Nephron progenitor cell (in vitro differentiated cells): Measurements from ENCODE around the gene ZNF284.
A peak's percentile ranks its signal among the peaks of the same experiment; 100 is the strongest.

Experiments
- DNase-seq: peaks from one replicate; pipeline ENCODE4 v3.0.0; 2021
- H3K27ac Mint-ChIP-seq: 2 replicates; pipeline ENCODE4 v1.8.0; 2021; ENCODE audit warnings: mild to moderate bottlenecking, moderate library complexity, mixed read lengths
- H3K27me3 Mint-ChIP-seq: 2 replicates; pipeline ENCODE4 v1.8.0; 2021; ENCODE audit warnings: mild to moderate bottlenecking, low read depth, mixed read lengths; ENCODE audit not compliant: poor library complexity
- H3K36me3 Mint-ChIP-seq: 2 replicates; pipeline ENCODE4 v1.8.0; 2021; ENCODE audit warnings: low read depth, mixed read lengths
- H3K4me1 Mint-ChIP-seq: 2 replicates; pipeline ENCODE4 v1.8.0; 2021; ENCODE audit warnings: mixed read lengths
- H3K4me3 Mint-ChIP-seq: 2 replicates; pipeline ENCODE4 v1.8.0; 2021; ENCODE audit warnings: mild to moderate bottlenecking, moderate library complexity, mixed read lengths
- H3K9me3 Mint-ChIP-seq: 2 replicates; pipeline ENCODE4 v1.8.0; 2021; ENCODE audit warnings: mild to moderate bottlenecking, moderate library complexity, mixed read lengths
- TF ChIP-seq, protein P1 (sequence below): fragments of 200-600 bp; sonication (generic); IDR thresholded peaks from 2 replicates; pipeline ENCODE4 v1.5.0; 2021; ENCODE audit warnings: antibody characterized with exemption

Gene ZNF284

DNA sequence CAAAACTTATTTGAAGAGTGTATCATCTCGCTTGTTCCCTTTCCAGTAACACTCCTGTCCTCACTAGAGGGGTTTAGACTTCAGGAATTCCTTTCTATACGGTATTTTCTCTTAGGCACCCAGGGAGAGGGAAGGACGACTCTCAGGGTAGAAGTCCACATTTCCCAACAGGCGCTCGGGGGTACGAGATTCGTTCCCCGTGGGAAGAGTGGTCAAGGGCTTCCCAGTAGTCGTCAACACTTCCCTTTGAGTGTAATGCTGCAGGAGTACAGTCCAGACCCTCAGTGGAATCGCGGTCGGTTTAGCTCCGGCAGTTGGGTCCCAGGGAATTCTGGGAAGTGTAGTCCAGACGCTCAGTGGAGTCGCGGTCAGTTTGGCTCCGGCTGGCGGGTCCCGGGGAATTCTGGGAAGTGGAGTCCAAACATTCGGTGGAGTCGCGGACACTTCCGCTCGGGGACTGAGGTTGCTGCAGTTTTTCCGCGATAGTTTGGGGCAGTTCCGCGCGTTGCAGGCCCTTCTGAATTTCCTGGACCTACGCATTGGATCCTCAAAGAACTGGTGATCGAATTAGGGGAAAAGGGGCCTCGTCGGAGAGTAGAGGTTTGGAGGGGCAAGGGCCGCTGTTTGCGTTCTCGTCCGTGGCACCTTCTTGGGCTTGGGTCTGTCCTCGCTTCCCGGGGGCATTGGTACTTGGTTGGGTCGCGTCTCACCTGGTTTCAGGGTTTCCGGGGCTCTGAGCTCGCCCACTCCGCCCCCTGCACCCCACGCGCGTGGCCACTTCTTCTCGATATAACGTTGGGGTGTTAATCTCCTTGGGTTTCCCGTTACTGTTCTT, 22.2 kb downstream of the ZNF284 start, which contains the start of gene ZNF224:
TSS of gene ZNF224 (plus strand) at position 431 of the 835 bp plus-strand sequence. CDS start 3,513 bp downstream, outside the sequence.
- peak within 1 kb of the TSS; percentile 99 for H3K27ac Mint-ChIP-seq
- H3K27me3 Mint-ChIP-seq, result peaks cover 16% of the 10 kb centered on the region
- H3K9me3 Mint-ChIP-seq, result peaks cover 5% of the 10 kb centered on the region

DNA sequence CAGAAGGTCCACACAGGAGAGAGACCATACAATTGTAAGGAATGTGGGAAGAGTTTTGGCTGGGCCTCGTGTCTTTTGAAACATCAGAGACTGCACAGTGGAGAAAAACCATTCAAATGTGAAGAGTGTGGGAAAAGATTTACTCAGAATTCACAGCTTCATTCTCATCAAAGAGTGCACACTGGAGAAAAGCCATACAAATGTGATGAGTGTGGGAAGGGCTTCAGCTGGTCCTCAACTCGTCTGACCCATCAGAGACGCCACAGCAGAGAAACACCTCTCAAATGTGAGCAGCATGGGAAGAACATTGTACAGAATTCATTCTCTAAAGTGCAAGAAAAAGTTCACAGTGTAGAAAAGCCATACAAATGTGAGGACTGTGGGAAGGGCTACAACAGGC, 35.8 kb downstream of the ZNF284 start:
- TF ChIP-seq, protein P1, sequence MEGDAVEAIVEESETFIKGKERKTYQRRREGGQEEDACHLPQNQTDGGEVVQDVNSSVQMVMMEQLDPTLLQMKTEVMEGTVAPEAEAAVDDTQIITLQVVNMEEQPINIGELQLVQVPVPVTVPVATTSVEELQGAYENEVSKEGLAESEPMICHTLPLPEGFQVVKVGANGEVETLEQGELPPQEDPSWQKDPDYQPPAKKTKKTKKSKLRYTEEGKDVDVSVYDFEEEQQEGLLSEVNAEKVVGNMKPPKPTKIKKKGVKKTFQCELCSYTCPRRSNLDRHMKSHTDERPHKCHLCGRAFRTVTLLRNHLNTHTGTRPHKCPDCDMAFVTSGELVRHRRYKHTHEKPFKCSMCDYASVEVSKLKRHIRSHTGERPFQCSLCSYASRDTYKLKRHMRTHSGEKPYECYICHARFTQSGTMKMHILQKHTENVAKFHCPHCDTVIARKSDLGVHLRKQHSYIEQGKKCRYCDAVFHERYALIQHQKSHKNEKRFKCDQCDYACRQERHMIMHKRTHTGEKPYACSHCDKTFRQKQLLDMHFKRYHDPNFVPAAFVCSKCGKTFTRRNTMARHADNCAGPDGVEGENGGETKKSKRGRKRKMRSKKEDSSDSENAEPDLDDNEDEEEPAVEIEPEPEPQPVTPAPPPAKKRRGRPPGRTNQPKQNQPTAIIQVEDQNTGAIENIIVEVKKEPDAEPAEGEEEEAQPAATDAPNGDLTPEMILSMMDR, result no peak
- Mint-ChIP-seq H3K27ac (no peak overlapping the region), H3K36me3 (peaks cover 94% of the 10 kb centered on the region), H3K4me1 (peaks cover 9% of the 10 kb centered on the region), H3K4me3 (no peak overlapping the region), H3K9me3 (peaks cover 91% of the 10 kb centered on the region), H3K27me3 (no peaks in the 10 kb centered on the region)
- no peak for DNase-seq

More for the DNA sequence above, 22.2 kb downstream of the ZNF284 start, which contains the start of gene ZNF224:
- peak within 1 kb of the TSS; percentile 99 for H3K4me3 Mint-ChIP-seq
- H3K4me1 Mint-ChIP-seq, result peaks cover 14% of the 10 kb centered on the region
- H3K36me3 Mint-ChIP-seq, result peaks cover 34% of the 10 kb centered on the region
- TF ChIP-seq, protein P1, result no peak
- DNase-seq, result peak; percentile 89

DNA sequence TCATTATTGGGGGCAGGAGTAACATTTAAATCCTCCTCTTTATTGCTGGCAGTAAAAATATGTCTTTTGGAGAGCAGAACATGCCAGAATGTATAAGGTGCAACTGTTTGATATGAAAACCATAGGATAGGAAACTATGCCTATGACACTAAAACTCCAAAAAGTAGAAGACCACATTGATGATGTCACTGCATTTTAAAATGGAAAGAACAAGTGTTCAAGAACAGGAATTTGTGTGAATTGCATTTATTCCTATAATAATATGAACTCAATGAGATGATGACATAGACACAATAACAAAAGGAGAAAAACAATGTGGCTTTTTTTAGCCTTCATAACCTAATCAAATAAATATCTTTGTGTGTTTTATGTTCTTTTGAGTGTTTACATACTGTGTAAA, 37.5 kb downstream of the ZNF284 start:
- Mint-ChIP-seq H3K27ac (no peak overlapping the region), H3K36me3 (peaks cover 77% of the 10 kb centered on the region), H3K27me3 (peaks cover 4% of the 10 kb centered on the region), H3K9me3 (peaks cover 75% of the 10 kb centered on the region), H3K4me3 (no peak overlapping the region), H3K4me1 (peaks cover 19% of the 10 kb centered on the region)
- TF ChIP-seq, protein P1, result no peak
- no peak for DNase-seq

DNA sequence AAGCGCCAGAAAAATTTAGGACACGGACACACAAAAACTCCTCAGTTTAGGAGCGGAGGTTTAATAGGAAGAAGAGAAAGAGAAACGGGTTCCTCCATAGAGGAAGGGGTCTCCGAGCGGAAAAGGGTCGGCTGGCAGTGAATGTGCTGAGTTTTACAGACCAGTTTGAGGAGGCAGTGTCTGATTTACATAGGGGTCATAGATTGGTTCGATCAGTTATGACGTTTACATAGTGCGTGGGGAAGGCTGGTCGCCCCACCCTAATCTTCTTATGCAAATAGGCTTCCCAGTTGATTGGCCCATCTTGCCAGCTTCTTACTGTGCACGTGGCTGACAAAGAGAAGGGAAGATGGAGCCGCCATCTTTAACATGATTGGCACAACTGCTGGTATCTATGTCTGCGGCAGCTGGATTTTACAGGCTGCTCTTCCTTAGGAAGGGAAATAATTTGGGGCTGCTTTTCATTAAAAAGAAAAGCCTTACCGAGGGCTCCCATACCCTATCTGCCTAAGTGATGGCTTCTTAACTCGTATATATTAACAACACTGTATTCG, 40.0 kb downstream of the ZNF284 start:
- H3K36me3 Mint-ChIP-seq, result peaks cover 71% of the 10 kb centered on the region
- peaks cover 8% of the 10 kb centered on the region for H3K27me3 Mint-ChIP-seq
- peak overlapping the region; percentile 99 for H3K4me3 Mint-ChIP-seq
- peaks cover 29% of the 10 kb centered on the region for H3K4me1 Mint-ChIP-seq
- H3K27ac Mint-ChIP-seq, result peak overlapping the region; percentile 49
- DNase-seq, result peak; percentile 54
- TF ChIP-seq, protein P1, result no peak
- H3K9me3 Mint-ChIP-seq, result peaks cover 57% of the 10 kb centered on the region

DNA sequence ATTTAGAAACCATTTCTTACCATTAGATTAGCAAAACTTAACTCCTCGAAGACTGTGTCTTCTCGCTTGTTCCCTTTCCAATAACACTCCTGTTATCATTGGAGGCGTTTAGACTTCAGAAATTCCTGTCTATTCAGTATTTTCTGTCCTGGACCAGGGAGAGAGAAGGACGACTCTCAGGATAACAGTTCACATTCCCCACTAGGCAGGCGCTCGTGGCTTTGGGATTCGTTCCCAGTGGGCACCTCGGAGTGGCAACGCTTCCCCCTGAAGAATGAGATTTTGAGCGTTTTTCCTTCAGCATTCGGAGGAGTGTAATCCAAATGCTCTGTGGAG, 40.8 kb downstream of the ZNF284 start:
- Mint-ChIP-seq H3K27ac (peak overlapping the region; percentile 94), H3K9me3 (peaks cover 49% of the 10 kb centered on the region), H3K36me3 (peaks cover 69% of the 10 kb centered on the region), H3K4me1 (peaks cover 29% of the 10 kb centered on the region), H3K4me3 (peak overlapping the region; percentile 99), H3K27me3 (peaks cover 8% of the 10 kb centered on the region)
- TF ChIP-seq, protein P1, result no peak
- DNase-seq, result no peak
